Bronchus fibroblast of lung (primary cell): ENCODE results near the gene SLIT1. TPM values are rescaled to one million over a fixed set of nuclear protein-coding genes. Genes with fewer than 3 reads are reported as not detected.

Experiments used
- total RNA-seq: library from RNA; depleted of rRNA; stranded (reverse); fragments of >200 nt; gene quantifications from 2 replicates; pipeline ENCODE4 v1.2.3, GENCODE V29; 2015

The SLIT1 gene
- under 0.01 and 0.17 TPM in 2 replicates for total RNA-seq

GRCh38 chr10:97185326-97186058 lies at the start of gene SLIT1:
TSS of gene SLIT1 (minus strand) at chr10:97185959. CDS start at chr10:97185674, 285 bp downstream.

Other genes starting within 250 kb of the SLIT1 start
- 11.3 and 16.5 TPM in 2 replicates for gene ARHGAP19, start 106.7 kb upstream of the SLIT1 start, total RNA-seq
- 1.0 and 1.6 TPM in 2 replicates for gene FRAT1, start 133.3 kb upstream of the SLIT1 start, total RNA-seq
- gene FRAT2, start 148.8 kb upstream of the SLIT1 start, total RNA-seq: 2.7 and 3.7 TPM in 2 replicates
- gene RRP12, start 215.4 kb upstream of the SLIT1 start, total RNA-seq: 20.7 and 21.0 TPM in 2 replicates
- gene PGAM1, start 240.2 kb upstream of the SLIT1 start, total RNA-seq: 519 and 549 TPM in 2 replicates